ENCODE measurements around the gene SLC2A14.
"Not testable (repeated sequence)": the region's sequence is repeated elsewhere in the genome, so short reads cannot be mapped to it uniquely, and the experiment has no call there.

- TF ChIP-seq POLR2A, CTCF, POLR2AphosphoS5, EP300 (IDR thresholded peaks at IDR 0.05): not testable (repeated sequence)
Measured at GRCh38 chr12:7848098-7848422, 24.7 kb downstream of the SLC2A14 start.
